ENCODE data around the gene RORB. TPM values are rescaled to one million over a fixed set of nuclear protein-coding genes. Genes with fewer than 3 reads are reported as not detected.

RORB gene
- under 1 TPM; 0.04 to 0.19 (median 0.14) TPM for total RNA-seq

DNA sequence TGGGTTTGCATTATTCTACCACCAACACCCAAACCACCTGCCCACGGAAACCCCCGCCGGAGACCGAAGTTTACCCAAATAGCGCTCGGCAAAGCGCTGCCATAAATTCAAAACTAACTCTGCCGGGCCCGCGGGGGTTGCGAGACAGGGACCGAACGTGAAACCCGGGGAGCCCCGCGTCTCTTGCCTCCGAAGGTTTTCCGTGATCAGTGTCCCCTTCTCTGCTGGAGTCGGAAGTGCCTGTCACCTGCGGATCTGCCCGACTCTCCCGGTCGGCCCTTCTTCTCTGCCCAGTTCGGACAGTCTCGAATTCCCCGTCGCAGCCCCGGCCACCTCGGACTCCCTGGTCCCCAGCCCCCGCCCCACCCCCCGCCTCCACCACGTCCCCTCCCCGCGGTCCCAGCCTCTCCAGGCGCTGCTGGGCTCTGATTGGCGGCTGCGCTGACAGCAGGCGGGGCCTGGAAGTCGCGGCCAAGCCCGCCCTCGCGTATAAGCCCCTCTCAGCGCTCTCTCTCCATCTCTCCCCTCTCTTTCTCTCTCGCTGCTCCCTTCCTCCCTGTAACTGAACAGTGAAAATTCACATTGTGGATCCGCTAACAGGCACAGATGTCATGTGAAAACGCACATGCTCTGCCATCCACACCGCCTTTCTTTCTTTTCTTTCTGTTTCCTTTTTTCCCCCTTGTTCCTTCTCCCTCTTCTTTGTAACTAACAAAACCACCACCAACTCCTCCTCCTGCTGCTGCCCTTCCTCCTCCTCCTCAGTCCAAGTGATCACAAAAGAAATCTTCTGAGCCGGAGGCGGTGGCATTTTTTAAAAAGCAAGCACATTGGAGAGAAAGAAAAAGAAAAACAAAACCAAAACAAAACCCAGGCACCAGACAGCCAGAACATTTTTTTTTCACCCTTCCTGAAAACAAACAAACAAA is at the start of gene RORB:
Gene RORB (plus strand): TSS at position 517 of the 929 bp plus-strand sequence. CDS start 642 bp downstream, outside the sequence.
- no peak for TF ChIP-seq POLR2A (IDR thresholded peaks at IDR 0.05)
- no peak for TF ChIP-seq CTCF (IDR thresholded peaks at IDR 0.05)
- peak within 1 kb of the TSS; percentile 22 for H3K4me3 ChIP-seq (ENCODE audit: low read depth, poor library complexity, severe bottlenecking)
- intact Hi-C loops (cut with DNase I; ENCODE audit: low total_unique reads), result no loop called here
- DNase-seq (ENCODE audit: low spot score in 2 of 2), result peak in 1 of 2 donors; percentile 91
- 0 to 2% methylated on average over 49 to 50 of the region's 50 CpGs for WGBS, 2 donors

- H3K4me3 ChIP-seq (ENCODE audit: low read depth, poor library complexity, severe bottlenecking), result no peak overlapping the region
- 62 to 64% methylated on average over 2 of the region's 2 CpGs for WGBS, 2 donors
- DNase-seq (ENCODE audit: low spot score in 2 of 2), result no peak
- intact Hi-C loops (cut with DNase I; ENCODE audit: low total_unique reads), result loop anchor here (1.0 kb wide), 1 partner anchor 21 kb away; no protein-coding TSS in a partner anchor
- TF ChIP-seq CTCF (IDR thresholded peaks at IDR 0.05), result no peak
- no peak for TF ChIP-seq POLR2A (IDR thresholded peaks at IDR 0.05)
These were observed 49.5 kb upstream of the RORB start for GRCh38 chr9:74447451-74448193.

DNA sequence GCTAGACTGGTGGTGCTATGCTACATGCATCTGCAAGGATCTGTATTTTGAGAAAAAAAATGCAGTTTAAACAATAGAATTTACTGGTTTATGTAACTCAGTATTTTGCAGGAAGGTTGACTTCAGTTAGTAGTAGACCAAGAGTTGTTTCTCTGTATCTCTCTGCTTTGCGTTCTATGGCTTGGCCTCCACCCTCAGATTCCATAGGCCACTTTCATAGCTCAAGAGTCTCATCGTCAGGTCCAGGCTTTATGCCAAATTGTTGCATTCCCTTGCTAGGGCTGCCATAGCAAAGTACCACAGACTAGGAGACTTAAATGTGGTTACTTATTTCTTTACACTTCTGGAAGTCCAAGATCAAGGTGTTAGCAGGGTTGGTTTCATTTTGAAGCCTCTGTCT is 48.1 kb upstream of the RORB start:
- DNase-seq (ENCODE audit: low spot score in 2 of 2), result no peak
- no peak for TF ChIP-seq CTCF (IDR thresholded peaks at IDR 0.05)
- TF ChIP-seq POLR2A (IDR thresholded peaks at IDR 0.05), result no peak
- intact Hi-C loops (cut with DNase I; ENCODE audit: low total_unique reads), result no loop called here
- 77 to 79% methylated on average over 2 of the region's 2 CpGs for WGBS, 2 donors
- H3K4me3 ChIP-seq (ENCODE audit: low read depth, poor library complexity, severe bottlenecking), result no peak overlapping the region

DNA sequence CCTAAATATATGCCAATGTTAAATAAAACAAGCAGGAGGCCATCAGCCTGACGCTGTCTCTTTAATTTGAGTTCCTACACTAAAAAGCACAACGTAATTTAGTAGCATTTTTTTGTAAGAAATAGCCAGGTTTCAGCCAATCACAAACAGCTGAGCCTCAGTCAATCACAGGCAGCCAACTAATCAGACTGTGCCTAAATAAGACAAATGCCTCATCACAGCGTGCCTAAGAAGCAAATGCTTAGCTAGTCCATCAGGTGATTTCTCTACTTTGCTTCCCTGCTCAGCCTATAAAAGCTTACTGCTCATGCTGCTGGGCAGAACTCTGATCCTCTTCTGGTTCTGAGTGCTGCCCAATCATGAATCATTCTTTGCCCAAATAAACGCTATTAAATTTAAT is 38.3 kb upstream of the RORB start:
- DNase-seq (ENCODE audit: low spot score in 2 of 2), result no peak
- intact Hi-C loops (cut with DNase I; ENCODE audit: low total_unique reads), result no loop called here
- no peak overlapping the region for H3K4me3 ChIP-seq (ENCODE audit: low read depth, poor library complexity, severe bottlenecking)
- TF ChIP-seq POLR2A (IDR thresholded peaks at IDR 0.05) (no peak), CTCF (IDR thresholded peaks at IDR 0.05) (no peak)
- 47 to 55% methylated on average over 4 of the region's 4 CpGs for WGBS, 2 donors

DNA sequence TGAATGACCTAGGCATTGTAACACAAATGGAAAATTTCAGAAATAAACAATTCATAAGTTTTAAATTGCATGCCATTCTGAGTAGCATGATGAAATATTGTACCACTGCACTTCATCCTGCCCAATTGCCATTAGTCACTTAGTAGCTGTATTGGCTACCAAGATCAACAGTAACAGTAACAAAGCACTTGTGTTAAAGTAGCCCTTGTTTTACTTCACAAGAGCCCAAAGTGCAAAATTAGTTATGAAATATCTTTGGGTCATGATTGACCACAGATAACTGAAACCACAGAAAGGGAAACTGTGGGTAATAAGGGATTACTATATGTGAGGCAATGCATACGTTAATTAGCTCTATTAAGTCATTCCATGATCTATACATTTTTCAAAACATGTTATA is 33.3 kb upstream of the RORB start:
- intact Hi-C loops (cut with DNase I; ENCODE audit: low total_unique reads), result no loop called here
- TF ChIP-seq CTCF (IDR thresholded peaks at IDR 0.05), result no peak
- no peak for TF ChIP-seq POLR2A (IDR thresholded peaks at IDR 0.05)
- no peak for DNase-seq (ENCODE audit: low spot score in 2 of 2)
- 53 to 75% methylated on average over 1 of the region's 1 CpG for WGBS, 2 donors
- H3K4me3 ChIP-seq (ENCODE audit: low read depth, poor library complexity, severe bottlenecking), result no peak overlapping the region
